Cardiac fibroblast (primary cell): ENCODE data around the gene NRXN3.

Experiments
- DNase-seq, 2 donors: peaks; one replicate each; pipeline versions ENCODE4 v3.0.0 to v3.0.0-alpha.2; 2010; ENCODE audit warnings: low read depth in 2 of 2
- H3K4me3 ChIP-seq, 2 donors: replicated peaks in 1 of 2; 1 replicate in 1 of 2; 2 replicates in 1 of 2; pipeline ENCODE4 v1.5.1; 2011; ENCODE audit warnings: low read depth in 2 of 2, low read length in 2 of 2, mild to moderate bottlenecking in 2 of 2, moderate library complexity in 1 of 2
- TF ChIP-seq, protein P1 (sequence below): IDR thresholded peaks from one replicate; pipeline ENCODE4 v1.5.1; 2011; ENCODE audit warnings: low read depth, mild to moderate bottlenecking, low read length, inconsistent platforms

The NRXN3 gene

DNA sequence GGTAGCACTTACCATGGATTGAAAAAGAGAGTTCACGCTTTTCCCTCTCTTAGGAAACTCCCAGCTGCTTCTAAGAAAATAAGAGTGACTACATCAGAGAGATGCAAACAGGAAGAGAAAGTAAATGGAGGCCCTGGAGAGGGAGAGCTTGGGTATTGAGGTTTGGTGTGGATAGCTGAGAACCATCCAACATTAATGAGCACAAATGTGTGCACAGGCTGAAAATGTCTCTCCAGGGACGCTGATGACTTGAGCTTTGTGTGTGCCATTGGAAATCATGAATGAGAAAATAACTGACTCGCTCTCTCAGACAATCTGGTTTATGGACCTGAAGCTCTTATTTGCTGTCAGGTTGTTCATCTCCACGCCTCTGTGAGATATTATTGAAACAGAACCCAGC lies 318.8 kb downstream of the NRXN3 start:
- TF ChIP-seq, protein P1, sequence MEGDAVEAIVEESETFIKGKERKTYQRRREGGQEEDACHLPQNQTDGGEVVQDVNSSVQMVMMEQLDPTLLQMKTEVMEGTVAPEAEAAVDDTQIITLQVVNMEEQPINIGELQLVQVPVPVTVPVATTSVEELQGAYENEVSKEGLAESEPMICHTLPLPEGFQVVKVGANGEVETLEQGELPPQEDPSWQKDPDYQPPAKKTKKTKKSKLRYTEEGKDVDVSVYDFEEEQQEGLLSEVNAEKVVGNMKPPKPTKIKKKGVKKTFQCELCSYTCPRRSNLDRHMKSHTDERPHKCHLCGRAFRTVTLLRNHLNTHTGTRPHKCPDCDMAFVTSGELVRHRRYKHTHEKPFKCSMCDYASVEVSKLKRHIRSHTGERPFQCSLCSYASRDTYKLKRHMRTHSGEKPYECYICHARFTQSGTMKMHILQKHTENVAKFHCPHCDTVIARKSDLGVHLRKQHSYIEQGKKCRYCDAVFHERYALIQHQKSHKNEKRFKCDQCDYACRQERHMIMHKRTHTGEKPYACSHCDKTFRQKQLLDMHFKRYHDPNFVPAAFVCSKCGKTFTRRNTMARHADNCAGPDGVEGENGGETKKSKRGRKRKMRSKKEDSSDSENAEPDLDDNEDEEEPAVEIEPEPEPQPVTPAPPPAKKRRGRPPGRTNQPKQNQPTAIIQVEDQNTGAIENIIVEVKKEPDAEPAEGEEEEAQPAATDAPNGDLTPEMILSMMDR: no peak
- no peak for DNase-seq
- H3K4me3 ChIP-seq: no peak overlapping the region

DNA sequence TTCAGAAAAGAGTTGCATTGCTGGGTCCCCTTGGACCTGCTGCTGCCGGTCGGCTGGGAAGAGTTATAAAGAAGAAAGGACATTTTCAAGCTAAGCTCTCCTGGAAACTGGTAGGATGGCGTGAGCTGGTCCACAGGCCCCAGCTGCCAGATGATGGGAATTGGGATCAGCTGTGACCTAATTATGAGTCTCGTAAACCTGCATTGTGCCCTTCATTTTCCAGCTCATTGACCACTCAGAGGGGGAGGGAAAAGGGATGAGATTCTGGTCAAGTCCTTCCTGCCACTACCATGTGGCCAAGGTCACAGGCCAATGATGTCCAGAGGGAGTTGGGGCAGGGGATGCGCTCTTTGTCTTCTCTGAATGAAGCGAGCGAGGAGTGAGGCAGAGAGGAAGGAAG lies 320.9 kb downstream of the NRXN3 start:
- TF ChIP-seq, protein P1: no peak
- DNase-seq: no peak
- no peak overlapping the region for H3K4me3 ChIP-seq

DNA sequence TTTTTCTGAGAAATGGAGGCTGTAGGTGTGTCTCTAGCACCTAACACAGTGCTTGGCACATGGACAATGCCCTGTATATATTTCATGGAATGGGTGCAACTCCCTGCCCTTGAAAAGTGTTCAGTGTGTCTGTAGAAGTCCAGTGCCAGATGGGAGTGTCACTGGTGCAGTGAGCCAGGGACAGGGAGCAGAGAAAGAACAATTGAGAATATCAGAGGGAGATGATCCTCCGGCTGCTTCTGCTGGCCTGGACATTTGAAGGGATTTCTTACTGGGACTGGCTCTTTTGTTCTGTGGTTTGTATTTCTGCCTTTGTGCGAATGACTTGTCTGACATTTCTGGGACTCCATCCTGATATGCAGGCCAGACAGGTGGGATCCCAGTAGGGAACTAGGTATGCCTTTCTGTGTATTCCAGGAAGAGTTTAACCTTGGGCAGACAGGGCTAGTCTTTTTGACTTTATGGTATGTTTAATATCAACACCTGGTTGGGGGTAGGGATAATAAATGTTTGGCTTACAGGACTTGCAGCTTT lies 328.0 kb downstream of the NRXN3 start:
- no peak for DNase-seq
- H3K4me3 ChIP-seq: no peak overlapping the region
- TF ChIP-seq, protein P1: no peak

DNA sequence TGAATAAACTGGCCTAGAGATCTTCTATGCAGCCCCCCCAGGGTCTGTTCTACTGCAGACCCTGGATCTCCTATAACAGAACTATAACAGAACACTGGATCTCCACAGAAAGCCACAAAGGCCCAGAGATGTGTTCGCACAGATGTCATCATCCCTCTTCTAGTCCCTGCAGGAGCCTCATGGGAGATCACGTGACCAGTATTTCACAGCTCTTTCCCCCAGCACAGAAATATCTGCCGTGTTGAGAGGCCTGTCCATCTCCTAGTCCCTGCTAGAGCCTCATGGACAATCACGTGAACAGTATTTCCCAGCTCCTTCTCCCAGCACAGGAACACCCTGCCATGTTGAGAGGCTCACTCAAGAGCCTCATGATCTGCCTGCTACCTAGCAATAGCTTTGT lies 331.7 kb downstream of the NRXN3 start:
- TF ChIP-seq, protein P1: no peak
- no peak for DNase-seq
- H3K4me3 ChIP-seq: no peak overlapping the region

DNA sequence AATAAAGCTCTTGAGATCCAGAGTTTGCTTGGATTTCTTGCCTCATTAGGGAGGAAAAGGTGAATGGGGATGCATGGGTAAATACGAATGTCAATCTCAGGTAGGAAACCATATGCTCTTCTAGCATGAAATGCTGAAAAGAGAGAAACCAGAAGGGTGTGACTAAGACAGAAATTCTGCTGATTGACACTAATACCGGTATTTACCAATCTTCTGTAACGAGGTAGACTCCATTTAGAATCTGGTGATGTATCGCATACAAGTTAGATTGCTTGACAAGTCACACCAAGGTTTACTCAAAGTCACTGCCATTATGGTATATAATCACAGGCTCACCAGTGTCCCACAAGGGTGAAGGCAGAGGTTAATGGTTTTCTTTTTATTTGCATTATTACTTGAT lies 337.9 kb downstream of the NRXN3 start:
- no peak for DNase-seq
- no peak overlapping the region for H3K4me3 ChIP-seq
- TF ChIP-seq, protein P1: no peak

DNA sequence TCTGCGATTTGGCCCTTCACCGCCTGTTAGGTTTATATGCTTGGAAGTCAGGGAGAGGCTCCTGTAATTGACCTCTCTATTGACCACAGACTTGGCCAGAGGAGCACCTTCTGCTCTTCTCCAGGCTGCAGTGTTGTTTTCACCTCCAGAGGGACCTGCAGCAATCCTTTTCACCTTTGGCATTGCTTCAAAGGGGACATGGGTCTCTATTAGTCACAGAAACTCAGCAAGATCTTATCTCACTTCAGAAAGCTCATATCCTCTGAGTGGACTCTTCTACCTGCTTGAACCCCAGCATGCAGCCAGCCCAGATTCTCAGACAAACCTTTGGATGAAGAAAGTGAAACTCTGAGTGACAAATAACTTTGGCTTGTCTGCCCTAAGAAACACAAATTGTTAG lies 339.3 kb downstream of the NRXN3 start:
- TF ChIP-seq, protein P1: no peak
- DNase-seq: no peak
- no peak overlapping the region for H3K4me3 ChIP-seq

DNA sequence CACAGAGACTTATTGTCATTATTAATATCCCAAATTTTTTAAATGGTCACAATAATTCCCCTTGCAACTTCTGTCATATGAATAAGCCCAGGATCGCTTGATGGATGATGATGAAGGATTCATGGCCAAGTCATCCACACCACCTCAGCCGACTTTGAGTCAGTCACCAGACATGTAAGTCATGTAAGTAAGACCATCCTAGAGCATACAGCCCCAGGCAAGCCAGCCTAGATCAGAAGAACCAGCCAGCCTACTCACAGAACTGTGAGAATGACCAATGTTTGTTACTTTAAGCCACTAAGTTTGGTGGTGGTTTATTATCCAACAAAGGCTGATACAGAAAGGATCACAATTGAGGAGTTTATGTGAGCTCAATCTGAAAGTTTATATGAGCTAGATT lies 341.8 kb downstream of the NRXN3 start:
- DNase-seq: no peak
- TF ChIP-seq, protein P1: no peak
- H3K4me3 ChIP-seq: no peak overlapping the region
